Measurements from ENCODE around the gene CFAP97D2.

- no peak for TF ChIP-seq CTCF (IDR thresholded peaks at IDR 0.05; ENCODE audit: low read depth, low read length, poor library complexity, severe bottlenecking)
- TF ChIP-seq EZH2phosphoT487 (IDR thresholded peaks at IDR 0.05; ENCODE audit: borderline replicate concordance, low read length): no peak
Measured at GRCh38 chr13:114230117-114230516, 51.1 kb downstream of the CFAP97D2 start.

All from DOHH2 (cell line).